SH-SY5Y (cell line): Measurements from ENCODE around the gene FEM1C.

Experiments used
- GATA2 ChIP-seq: IDR thresholded peaks from 2 replicates; pipeline ENCODE4 v1.6.1; 2011; ENCODE audit warnings: mild to moderate bottlenecking, low read depth, low read length
- GATA3 ChIP-seq: IDR thresholded peaks from 2 replicates; pipeline ENCODE4 v1.6.1; 2011; ENCODE audit warnings: low read depth, mild to moderate bottlenecking, low read length, moderate library complexity

Gene FEM1C

DNA sequence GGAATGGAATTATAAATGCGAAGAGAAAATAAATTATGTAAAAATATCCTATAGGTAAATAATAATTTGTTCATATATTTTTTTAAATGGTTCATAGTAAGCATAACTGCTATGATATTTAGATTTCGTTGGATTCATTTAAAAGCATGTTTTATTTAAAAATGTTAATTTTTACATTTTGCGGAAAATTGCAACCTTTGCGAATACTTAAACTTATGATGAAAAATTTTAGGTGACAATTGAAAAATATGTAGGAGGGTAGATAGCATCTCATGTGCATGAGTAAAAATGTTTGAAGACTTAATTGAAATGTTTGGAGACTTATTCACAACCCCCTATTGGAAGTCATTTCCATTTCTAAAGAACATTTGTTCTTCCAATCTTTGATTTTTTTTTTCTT, 4.1 kb upstream of the FEM1C start:
- TF ChIP-seq GATA3: no peak
- no peak for TF ChIP-seq GATA2

DNA sequence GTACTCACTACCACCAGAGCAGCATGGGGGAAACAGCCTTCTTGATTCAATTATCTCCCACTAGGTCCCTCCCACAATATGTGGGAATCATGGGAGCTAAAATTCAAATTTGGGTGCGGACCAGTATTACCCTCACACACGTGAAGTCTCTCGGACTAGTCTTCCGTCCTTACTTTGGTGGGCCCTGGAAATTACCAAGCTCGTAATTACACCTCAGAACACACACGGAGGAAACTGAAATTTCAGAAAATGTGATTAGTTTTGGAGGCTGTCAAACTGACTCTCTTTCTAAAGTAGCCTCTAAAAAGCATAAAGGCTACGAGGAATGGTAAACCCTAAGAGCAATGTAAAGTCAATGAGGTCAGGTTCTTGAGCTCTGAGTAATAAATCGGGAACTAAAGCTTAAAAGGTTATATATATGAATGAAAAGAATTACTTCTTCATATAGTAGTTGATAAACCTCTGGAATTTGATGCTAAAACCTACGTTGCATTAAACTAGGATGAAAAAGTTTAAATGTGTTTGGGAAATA, 842 bp upstream of the FEM1C start:
- TF ChIP-seq GATA2 (no peak), GATA3 (no peak)

DNA sequence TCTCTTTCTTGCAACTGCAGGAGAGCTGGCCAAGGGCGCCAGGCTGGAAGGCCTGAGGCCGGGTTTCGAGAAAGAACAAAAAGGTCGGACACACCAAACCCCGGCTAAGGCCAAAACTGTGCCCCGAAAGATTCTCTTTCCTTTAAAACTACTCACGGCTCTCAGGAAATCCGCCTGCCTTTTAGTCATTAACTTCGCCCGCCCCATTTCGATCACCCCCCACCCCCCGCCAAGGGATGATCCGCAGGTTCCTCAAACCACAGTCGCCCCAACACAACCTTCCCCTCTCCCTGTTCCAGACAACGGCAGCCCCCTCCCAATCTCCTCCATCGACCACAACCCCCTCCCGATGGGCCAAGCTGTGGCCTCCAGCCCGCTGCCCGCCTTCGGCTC, 536 bp downstream of the FEM1C start:
- TF ChIP-seq GATA3 (no peak), GATA2 (no peak)

DNA sequence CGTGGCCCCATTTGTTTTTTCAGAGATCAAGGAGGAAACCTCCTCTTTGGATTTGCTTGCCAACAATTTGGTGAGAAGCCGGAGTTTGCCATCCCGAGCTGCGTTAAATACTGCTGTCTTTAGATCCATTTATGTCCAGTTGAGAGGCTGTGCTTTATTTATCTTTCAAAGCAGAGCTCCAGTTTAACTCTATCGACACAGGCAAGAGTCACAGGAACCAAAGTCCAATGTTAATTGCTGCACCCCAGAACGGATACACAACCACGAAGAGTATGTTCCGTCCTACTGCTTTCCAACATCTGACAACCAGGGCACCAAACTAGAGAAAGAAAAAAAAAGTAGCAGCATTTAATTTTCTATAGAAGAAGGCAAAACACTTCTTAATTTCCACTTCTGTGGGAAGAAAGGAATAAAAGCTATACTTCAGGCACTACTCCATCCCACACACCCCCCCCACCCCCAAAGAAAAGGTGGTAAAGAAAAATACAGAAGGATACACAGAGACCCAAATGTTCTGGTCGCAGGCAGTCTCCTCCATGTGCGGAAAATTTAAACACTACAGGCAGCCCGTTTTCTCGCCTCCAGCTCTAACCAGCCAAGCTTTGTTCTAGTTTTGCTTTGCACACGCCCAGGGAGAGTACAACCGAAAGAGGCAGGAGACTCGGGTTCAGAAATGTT, 1.1 kb downstream of the FEM1C start:
- TF ChIP-seq GATA3 (no peak), GATA2 (no peak)

DNA sequence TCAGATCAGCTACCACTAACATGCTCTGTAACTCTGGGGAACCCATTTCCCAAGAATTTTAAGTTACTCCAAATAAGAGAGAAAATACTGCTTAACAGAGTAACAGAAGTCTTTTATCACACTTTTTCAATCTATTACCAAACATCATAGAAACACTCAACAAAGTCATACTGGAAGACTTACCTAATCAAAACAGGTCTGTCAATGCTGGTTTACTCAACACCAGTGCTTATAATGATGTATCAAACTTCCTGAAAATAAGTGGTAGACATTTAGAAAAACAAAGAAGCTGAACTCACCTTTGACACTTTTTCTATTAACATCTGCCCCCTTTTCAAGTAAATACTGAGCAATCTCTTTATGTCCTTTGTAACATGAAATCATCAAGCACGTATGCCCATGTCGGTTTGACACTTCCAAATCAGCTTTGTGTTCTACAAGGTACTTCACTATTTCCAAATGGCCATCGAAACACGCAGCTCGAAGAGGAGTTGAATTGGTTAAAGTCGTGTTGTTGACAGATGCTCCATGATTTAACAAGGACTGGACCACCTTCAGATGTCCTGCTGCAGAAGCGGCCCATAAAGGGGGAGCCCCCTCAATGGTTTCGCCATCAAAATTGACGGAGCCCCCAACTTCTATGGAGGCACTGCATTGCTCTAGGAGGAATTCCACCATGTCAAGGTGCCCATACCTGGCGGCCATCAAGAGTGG, 1.8 kb downstream of the FEM1C start:
- TF ChIP-seq GATA3 (no peak), GATA2 (no peak)

DNA sequence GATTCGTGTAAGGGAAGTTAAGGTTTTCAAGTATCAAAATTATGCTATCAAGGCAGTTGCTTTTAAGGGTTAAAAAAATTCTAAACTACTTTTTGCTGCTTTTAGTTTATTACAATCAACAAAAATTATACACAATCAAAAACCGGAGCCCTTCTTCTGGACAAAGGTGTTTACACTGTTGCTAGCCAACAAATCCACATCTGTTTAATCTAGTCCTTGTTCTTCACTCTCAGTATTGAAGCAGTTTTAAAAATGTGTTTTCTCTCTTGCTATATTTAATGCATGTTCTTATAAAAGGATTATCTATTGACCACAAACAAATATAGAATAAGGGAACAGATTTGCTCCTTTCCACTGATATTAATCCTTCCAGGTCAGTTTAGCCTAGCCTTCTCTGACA, 2.5 kb downstream of the FEM1C start:
- TF ChIP-seq GATA2 (no peak), GATA3 (no peak)

DNA sequence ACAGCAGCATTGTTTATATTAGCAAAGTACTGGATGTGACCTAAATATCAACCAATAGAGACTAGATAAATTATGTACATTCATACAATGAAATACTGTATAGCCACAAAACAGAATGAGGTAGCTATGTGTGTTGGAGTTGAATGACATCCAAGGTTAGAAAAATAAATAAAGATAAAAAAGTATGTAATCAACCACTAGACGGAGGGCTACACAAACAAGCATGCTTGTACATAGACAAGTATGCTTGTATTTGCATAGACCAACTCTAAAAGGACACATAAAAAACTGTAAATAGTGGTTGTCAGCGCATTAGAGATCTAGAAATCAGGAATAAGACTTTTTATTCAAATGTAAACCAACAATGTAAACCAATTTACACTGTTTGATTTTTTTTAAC, 3.0 kb downstream of the FEM1C start:
- TF ChIP-seq GATA3: no peak
- TF ChIP-seq GATA2: no peak

DNA sequence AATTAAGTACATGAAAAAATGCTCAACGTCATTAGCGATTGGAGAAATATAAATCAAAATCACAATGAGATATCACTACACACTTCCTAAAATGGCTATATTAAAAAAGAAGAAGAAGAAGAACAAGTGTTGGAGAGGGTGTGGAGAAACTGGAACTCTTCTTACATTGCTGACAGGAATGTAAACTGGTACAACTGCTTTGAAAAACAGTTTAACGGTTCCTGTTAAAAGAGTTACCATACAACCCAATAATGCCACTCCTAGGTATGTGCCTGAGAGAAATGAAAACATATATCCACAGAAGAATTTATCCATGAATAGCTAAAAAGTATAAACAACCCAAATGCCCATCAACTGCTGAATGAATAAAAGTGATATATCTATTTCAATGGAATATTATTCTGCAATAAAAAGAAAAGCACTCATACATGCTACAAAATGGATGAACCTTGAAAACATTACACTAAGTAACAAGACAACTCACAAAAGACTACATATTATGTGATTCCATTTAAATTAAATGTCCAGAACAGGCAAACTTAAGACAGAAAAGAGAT, 9.0 kb downstream of the FEM1C start:
- no peak for TF ChIP-seq GATA2
- TF ChIP-seq GATA3: no peak

DNA sequence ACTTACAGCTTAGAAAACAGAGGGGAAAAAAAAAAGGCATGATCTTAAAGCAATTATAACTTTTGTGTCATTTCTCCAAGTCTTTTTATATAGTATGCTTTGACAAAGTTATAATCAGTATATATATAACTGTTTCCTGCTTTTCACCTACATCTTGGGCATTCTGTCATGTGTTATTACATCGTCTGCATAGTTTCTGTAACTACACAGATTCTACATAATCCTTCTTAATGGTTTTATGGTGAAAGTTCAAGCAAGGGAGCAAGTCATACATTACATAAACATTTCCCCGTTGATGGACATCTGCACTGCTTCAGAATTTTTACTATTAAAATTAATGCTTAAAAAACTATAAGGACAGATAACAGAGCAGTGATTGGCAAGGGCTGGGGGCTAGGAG, 12.1 kb downstream of the FEM1C start:
- TF ChIP-seq GATA3 (no peak), GATA2 (no peak)

DNA sequence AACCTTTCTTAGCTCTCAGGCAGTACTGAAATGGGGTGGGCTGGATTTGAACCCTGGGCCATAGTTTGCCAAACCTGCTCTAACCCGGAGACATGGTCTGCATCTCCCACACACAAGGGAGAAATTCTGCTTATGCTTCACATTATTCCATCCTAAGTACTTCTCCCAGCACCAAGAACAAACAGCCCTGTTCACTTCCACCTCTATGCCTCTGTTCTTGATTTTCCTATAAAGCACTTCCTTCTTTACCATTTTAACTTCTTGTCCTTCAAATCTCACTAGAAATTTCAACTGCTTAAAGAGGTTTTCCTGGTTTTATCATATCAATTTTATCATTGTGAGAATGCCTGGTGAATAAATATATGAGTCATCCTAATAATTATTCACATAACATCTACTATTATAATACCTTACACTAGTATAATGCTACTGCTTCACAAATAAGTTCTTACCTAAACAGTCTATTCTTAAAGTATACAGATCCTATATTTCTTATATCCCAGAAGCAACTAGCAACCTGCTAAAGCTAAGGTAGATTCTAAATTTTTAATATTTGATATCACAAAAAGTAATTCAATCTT, 12.7 kb downstream of the FEM1C start:
- TF ChIP-seq GATA3: no peak
- no peak for TF ChIP-seq GATA2

DNA sequence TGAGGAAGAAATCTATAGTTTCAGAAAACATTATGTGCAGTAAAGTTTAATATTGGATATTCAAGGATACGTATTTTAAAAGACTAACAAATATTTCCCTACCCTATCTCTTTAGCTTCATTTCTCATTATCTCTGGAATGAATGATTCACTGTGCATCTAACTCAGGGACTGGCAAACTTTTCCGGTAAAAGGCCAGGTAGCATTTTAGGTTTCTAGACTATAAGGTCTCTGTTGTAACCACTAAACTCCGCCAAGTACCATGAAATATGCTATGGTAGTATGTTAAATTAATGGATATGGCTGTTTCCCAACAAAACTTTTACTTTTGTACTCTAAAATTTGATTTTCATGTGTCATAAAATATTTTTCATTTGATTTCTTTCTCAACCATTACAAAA, 13.2 kb downstream of the FEM1C start:
- no peak for TF ChIP-seq GATA2
- no peak for TF ChIP-seq GATA3

DNA sequence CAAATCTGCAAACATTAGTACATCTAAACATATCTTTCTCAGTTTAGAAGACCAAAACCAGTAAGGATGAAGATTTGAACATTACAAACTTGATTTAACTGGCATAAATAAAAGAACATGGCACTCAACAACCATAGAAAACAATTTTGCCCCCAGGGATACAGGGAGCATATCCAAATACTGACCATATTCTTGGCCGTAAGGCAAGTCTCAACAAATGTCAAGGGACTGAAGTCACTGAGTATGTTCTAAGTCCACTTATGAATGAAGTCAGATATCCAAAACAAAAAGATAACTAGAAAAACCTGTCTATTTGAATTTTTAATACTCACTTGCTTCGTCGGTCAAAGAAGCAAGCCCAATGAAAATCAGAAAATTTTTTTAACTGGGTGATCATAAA, 14.1 kb downstream of the FEM1C start:
- TF ChIP-seq GATA3 (no peak), GATA2 (no peak)

DNA sequence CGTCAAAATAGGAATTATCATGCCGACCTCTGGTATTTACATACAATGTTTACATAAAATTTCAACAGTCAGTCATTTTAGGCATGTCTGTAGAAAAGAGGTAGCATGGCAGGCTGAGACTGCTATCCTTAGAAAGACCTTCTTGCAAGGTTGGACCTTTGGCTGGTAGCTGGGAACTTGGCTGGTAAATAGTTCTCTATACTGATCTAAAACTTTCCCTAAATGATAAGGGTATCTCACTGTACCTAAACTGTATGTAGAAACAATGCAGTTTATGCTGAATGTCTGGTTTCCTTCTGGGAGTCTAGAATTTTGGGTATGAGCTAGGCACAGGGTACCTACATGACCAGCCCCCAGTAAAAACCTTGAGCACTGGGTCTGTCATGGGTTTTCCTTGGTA, 18.0 kb downstream of the FEM1C start:
- TF ChIP-seq GATA2: no peak
- TF ChIP-seq GATA3: no peak

DNA sequence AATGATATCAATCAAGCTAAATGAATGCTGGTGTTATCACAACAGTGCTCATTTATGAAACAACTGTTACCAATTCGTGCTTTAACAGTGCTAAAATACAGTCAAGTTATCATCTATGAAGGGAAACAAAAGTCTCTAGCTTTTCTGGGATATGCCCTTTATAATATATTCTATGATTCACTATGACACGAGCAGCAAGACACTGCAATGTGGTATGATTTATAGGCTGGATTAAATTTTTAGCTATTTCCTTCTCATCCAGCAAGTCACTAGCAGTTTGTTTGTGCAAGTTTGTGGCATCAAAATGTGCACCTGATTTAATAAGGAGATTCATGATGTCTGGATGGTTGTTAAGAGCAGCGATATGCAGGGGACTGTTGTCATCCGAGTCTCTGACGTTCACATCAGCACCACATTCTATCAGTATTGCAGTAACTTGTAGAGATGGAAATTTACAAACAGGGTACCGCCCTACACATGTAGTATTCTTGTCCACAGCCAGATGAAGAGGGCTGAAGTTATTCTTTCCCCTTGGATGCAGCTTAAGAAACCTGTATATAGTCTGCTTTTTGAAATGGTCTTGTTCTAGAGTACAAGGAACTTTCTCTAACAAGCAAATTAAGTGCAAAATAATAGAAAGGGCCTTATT, 20.3 kb downstream of the FEM1C start:
- TF ChIP-seq GATA2 (no peak), GATA3 (no peak)
